HG03565 (cell line): ENCODE data around the gene NRCAM.
A peak's percentile ranks its signal among the peaks of the same experiment; 100 is the strongest.

ENCODE experiments used
- ATAC-seq: cut with Tn5 transposase; IDR thresholded peaks from one replicate; pipeline ENCODE4 v1.9.1; 2021; ENCODE audit warnings: mild to moderate bottlenecking, moderate library complexity; ENCODE audit not compliant: unreplicated experiment

NRCAM gene

GRCh38 chr7:108460964-108461363 lies 4.7 kb upstream of the NRCAM start:
- ATAC-seq: no peak

- peak; percentile 37 for ATAC-seq
Observed at GRCh38 chr7:108459922-108460551, 3.8 kb upstream of the NRCAM start.

GRCh38 chr7:108457871-108458270 lies 1.6 kb upstream of the NRCAM start:
- no peak for ATAC-seq

GRCh38 chr7:108456845-108457540 lies 757 bp upstream of the NRCAM start:
- ATAC-seq: no peak

- ATAC-seq: no peak
Observed at GRCh38 chr7:108455551-108455997, 662 bp downstream of the NRCAM start.

- no peak for ATAC-seq
Observed at GRCh38 chr7:108454674-108455550, 1.3 kb downstream of the NRCAM start.

- ATAC-seq: no peak
Observed at GRCh38 chr7:108454317-108454673, 1.9 kb downstream of the NRCAM start.

GRCh38 chr7:108453320-108453719 lies 2.9 kb downstream of the NRCAM start:
- ATAC-seq: no peak

- peak; percentile 44 for ATAC-seq
Observed at GRCh38 chr7:108452707-108453106, 3.5 kb downstream of the NRCAM start.

- ATAC-seq: no peak
Observed at GRCh38 chr7:108451296-108451848, 4.9 kb downstream of the NRCAM start.

- no peak for ATAC-seq
Observed at GRCh38 chr7:108450160-108450559, 6.1 kb downstream of the NRCAM start.

- no peak for ATAC-seq
Observed at GRCh38 chr7:108449521-108449920, 6.7 kb downstream of the NRCAM start.

- ATAC-seq: no peak
Observed at GRCh38 chr7:108448584-108449505, 7.4 kb downstream of the NRCAM start.

GRCh38 chr7:108442039-108442568 lies 14.1 kb downstream of the NRCAM start:
- no peak for ATAC-seq

GRCh38 chr7:108441392-108441955 lies 14.8 kb downstream of the NRCAM start:
- ATAC-seq: no peak

GRCh38 chr7:108440613-108441012 lies 15.6 kb downstream of the NRCAM start:
- no peak for ATAC-seq

- no peak for ATAC-seq
Observed at GRCh38 chr7:108436906-108437305, 19.3 kb downstream of the NRCAM start.

GRCh38 chr7:108434010-108434409 lies 22.2 kb downstream of the NRCAM start:
- no peak for ATAC-seq

- no peak for ATAC-seq
Observed at GRCh38 chr7:108431099-108431498, 25.1 kb downstream of the NRCAM start.

GRCh38 chr7:108430664-108431063 lies 25.6 kb downstream of the NRCAM start:
- no peak for ATAC-seq
